HCT116 (cell line): Measurements from ENCODE around the gene MTO1. TPM values are rescaled to one million over a fixed set of nuclear protein-coding genes. Genes with fewer than 3 reads are reported as not detected.

Source experiments
- ATAC-seq: fragments of 200-7000 bp; cut with Tn5 transposase; 2 replicates; pipeline ENCODE4 v1.9.1; 2020; ENCODE audit warnings: mild to moderate bottlenecking, moderate library complexity
- BruUV-seq: library from RNA; stranded (reverse); fragments of 400-500 nt; replicated peaks from 2 replicates; lab custom pipeline; 2021; lab: Mats Ljungman, UMichigan
- CTCF ChIA-PET: fragments of 300-600 bp; sonication (Branson Sonifier 250); formaldehyde crosslinking; loops from one replicate; lab custom pipeline; 2021; ENCODE audit warnings: antibody characterized with exemption; lab: Charles Lee
- POLR2A ChIA-PET: fragments of 300-600, 350-600 bp; sonication (Branson Sonifier 250); formaldehyde crosslinking; loops from one replicate; lab custom pipeline; 2021; ENCODE audit warnings: antibody characterized with exemption; lab: Charles Lee
- RAD21 ChIA-PET, 2 experiments: fragments of 300-600 bp; sonication (Branson Sonifier 250); formaldehyde crosslinking; loops; one replicate each; lab custom pipeline; 2023; ENCODE audit warnings: low total read pairs in 2 of 2; ENCODE audit not compliant: uncharacterized antibody in 2 of 2, unreplicated experiment in 2 of 2, low non-redundant PET in 1 of 2; lab: Charles Lee
- DNase-seq: peaks from one replicate; pipeline ENCODE4 v3.0.0-alpha.2; 2010; ENCODE audit warnings: low read depth, low spot score
- H2AFZ ChIP-seq: fragments of 200-600 bp; shearing (Covaris generic), sonication (generic); 2 replicates; pipeline ENCODE4 v1.6.1; 2017; ENCODE audit warnings: low read depth, mixed run types, mixed read lengths, antibody characterized with exemption, low read length; ENCODE audit not compliant: poor library complexity, severe bottlenecking
- H3K27ac ChIP-seq: 2 replicates; pipeline ENCODE4 v1.5.1; 2012; ENCODE audit warnings: low read depth, low read length
- H3K27me3 ChIP-seq: fragments of 200-600 bp; sonication (generic); 2 replicates; pipeline ENCODE4 v1.6.1; 2016; ENCODE audit warnings: mixed run types, low read length, mixed read lengths; ENCODE audit not compliant: insufficient read depth
- H3K36me3 ChIP-seq, 2 experiments: fragments of 200-500 bp in 1 of 2; fragments of 200-600 bp in 1 of 2; sonication (Bioruptor generic) in 1 of 2; sonication (generic) in 1 of 2; 2 replicates each; pipeline versions ENCODE4 v1.5.1 to v1.6.1; 2014 to 2016; ENCODE audit warnings: low read length in 2 of 2, inconsistent platforms in 1 of 2, mixed read lengths in 1 of 2, mixed run types in 1 of 2; ENCODE audit not compliant: insufficient read depth in 2 of 2, control insufficient read depth in 1 of 2
- H3K4me1 ChIP-seq, 2 experiments: fragments of 200-600 bp in 1 of 2; sonication (generic) in 1 of 2; 2 replicates each; pipeline versions ENCODE4 v1.5.1 to v1.6.1; 2012 to 2017; ENCODE audit warnings: low read length in 2 of 2, inconsistent platforms in 1 of 2, mild to moderate bottlenecking in 1 of 2, mixed read lengths in 1 of 2, mixed run types in 1 of 2, moderate library complexity in 1 of 2; ENCODE audit not compliant: insufficient read depth in 2 of 2, control insufficient read depth in 1 of 2
- H3K4me2 ChIP-seq: fragments of 200-600 bp; sonication (generic); 2 replicates; pipeline ENCODE4 v1.6.1; 2017; ENCODE audit warnings: mixed run types, low read length, mixed read lengths
- H3K4me3 ChIP-seq, 2 experiments: fragments of 200-600 bp in 1 of 2; sonication (generic) in 1 of 2; replicated peaks in 1 of 2; 2 replicates each; pipeline ENCODE4 v1.5.1; 2011 to 2016; ENCODE audit warnings: low read length in 2 of 2, control low read depth in 1 of 2, low read depth in 1 of 2, mild to moderate bottlenecking in 1 of 2, mixed read lengths in 1 of 2, mixed run types in 1 of 2
- H3K79me2 ChIP-seq: fragments of 200-600 bp; sonication (generic); 2 replicates; pipeline ENCODE4 v1.6.1; 2017; ENCODE audit warnings: mild to moderate bottlenecking, mixed run types, low read length, moderate library complexity, mixed read lengths; ENCODE audit not compliant: insufficient read depth
- H3K9ac ChIP-seq: fragments of 200-600 bp; sonication (generic); 2 replicates; pipeline ENCODE4 v1.6.1; 2016; ENCODE audit warnings: low read length, mixed read lengths
- H3K9me2 ChIP-seq: fragments of 200-600 bp; sonication (generic), shearing (Covaris generic); 2 replicates; pipeline ENCODE4 v1.6.1; 2017; ENCODE audit warnings: mixed run types, mild to moderate bottlenecking, moderate library complexity; ENCODE audit not compliant: insufficient read depth
- H3K9me3 ChIP-seq, 2 experiments: fragments of 200-500 bp in 1 of 2; fragments of 200-600 bp in 1 of 2; sonication (Bioruptor generic) in 1 of 2; sonication (generic) in 1 of 2; 2 replicates each; pipeline ENCODE4 v1.6.1; 2014 to 2017; ENCODE audit warnings: low read length in 2 of 2, mixed read lengths in 2 of 2, inconsistent platforms in 1 of 2, low read depth in 1 of 2, mild to moderate bottlenecking in 1 of 2, mixed run types in 1 of 2, moderate library complexity in 1 of 2; ENCODE audit not compliant: control insufficient read depth in 1 of 2, insufficient read depth in 1 of 2
- H4K20me1 ChIP-seq: fragments of 200-600 bp; sonication (generic), shearing (Covaris generic); 2 replicates; pipeline ENCODE4 v1.6.1; 2017; ENCODE audit warnings: mixed run types, mild to moderate bottlenecking, moderate library complexity; ENCODE audit not compliant: insufficient read depth
- ATF3 ChIP-seq: IDR thresholded peaks from 2 replicates; pipeline ENCODE4 v1.6.1; 2012
- CBX3 ChIP-seq: IDR thresholded peaks from 2 replicates; pipeline ENCODE4 v1.6.1; 2012; ENCODE audit warnings: low read depth
- CTCF ChIP-seq, 3 experiments: fragments of 200-600 bp in 1 of 3; sonication (generic) in 1 of 3; IDR thresholded peaks in 2 of 3; conservative IDR thresholded peaks in 1 of 3; 2 replicates each; pipeline ENCODE4 v1.5.1; 2012 to 2017; ENCODE audit warnings: low read depth in 2 of 3, low read length in 2 of 3, antibody characterized with exemption in 1 of 3, borderline replicate concordance in 1 of 3, control low read depth in 1 of 3, mild to moderate bottlenecking in 1 of 3, mixed read lengths in 1 of 3, mixed run types in 1 of 3, moderate library complexity in 1 of 3; ENCODE audit not compliant: insufficient read depth in 1 of 3
- EZH2 ChIP-seq: fragments of 200-600 bp; sonication (generic); IDR thresholded peaks from 2 replicates; pipeline ENCODE4 v1.6.1; 2017; ENCODE audit warnings: antibody characterized with exemption, mixed run types
- EZH2phosphoT487 ChIP-seq: fragments of 200-600 bp; IDR thresholded peaks from 2 replicates; pipeline ENCODE4 v1.6.1; 2018; ENCODE audit warnings: antibody characterized with exemption, borderline replicate concordance
- MAX ChIP-seq: IDR thresholded peaks from 2 replicates; pipeline ENCODE4 v1.6.1; 2012
- REST ChIP-seq: IDR thresholded peaks from 2 replicates; pipeline ENCODE4 v1.6.1; 2012; ENCODE audit warnings: low read depth
- SIN3A ChIP-seq: IDR thresholded peaks from 2 replicates; pipeline ENCODE4 v1.6.1; 2012; ENCODE audit warnings: low read depth
- SP1 ChIP-seq: IDR thresholded peaks from 2 replicates; pipeline ENCODE4 v1.6.1; 2012; ENCODE audit warnings: low read depth
- SRF ChIP-seq: IDR thresholded peaks from 2 replicates; pipeline ENCODE4 v1.6.1; 2012; ENCODE audit warnings: low read depth
- TCF7L2 ChIP-seq: IDR thresholded peaks from 2 replicates; pipeline ENCODE4 v1.7.0; 2011; ENCODE audit warnings: borderline replicate concordance, inconsistent platforms; ENCODE audit not compliant: insufficient read depth, insufficient read length; ENCODE audit errors: extremely low read depth
- ZFX ChIP-seq: fragments of 450-650 bp; IDR thresholded peaks from 2 replicates; pipeline ENCODE4 v1.6.1; 2017
- ZNF274 ChIP-seq: fragments of 200-500 bp; sonication (Bioruptor generic); IDR thresholded peaks from 2 replicates; pipeline ENCODE4 v1.6.1; 2014; ENCODE audit warnings: mild to moderate bottlenecking, low read depth, low read length, inconsistent platforms
- intact Hi-C: fragments of 100-400 bp; cut with micrococcal nuclease; formaldehyde crosslinking; loops from 2 replicates; pipeline ENCODE4 v1.10.0; 2022
- total RNA-seq: library from RNA; stranded (reverse); gene quantifications from one replicate; pipeline ENCODE4 v1.2.1, GENCODE V29; 2021; ENCODE audit not compliant: unreplicated experiment

MTO1 gene
- total RNA-seq, 1 experiment from 2014 or later = 40.1 TPM

GRCh38 chr6:73511796-73512195 lies 50.3 kb downstream of the MTO1 start:
- Histone ChIP-seq H3K4me1 (peaks cover 1 to 23% of the 10 kb centered on the region in 2 experiments; a peak in 3 of 4 replicates), H3K27me3 (no peaks in the 10 kb centered on the region), H3K9ac (no peak overlapping the region), H4K20me1 (peaks cover 13% of the 10 kb centered on the region; the same call in 1 of the 2 replicates), H3K9me2 (no peaks in the 10 kb centered on the region), H2AFZ (no peak overlapping the region), H3K27ac (no peak overlapping the region), H3K4me2 (no peak overlapping the region), H3K79me2 (no peaks in the 10 kb centered on the region), H3K9me3 (no peaks in the 10 kb centered on the region), H3K4me3 (no peak overlapping the region), H3K36me3 (peaks cover under 1 to 4% of the 10 kb centered on the region in 2 experiments; a peak in 3 of 4 replicates)
- TF ChIP-seq REST = no peak
- TF ChIP-seq SRF = no peak
- no peak for TF ChIP-seq CTCF (IDR thresholded peaks at IDR 0.05 in 2 of 3, conservative IDR thresholded peaks at IDR 0.05 in 1 of 3; ENCODE audit: borderline replicate concordance in 1 of 3, insufficient read depth in 1 of 3, low read depth in 2 of 3, low read length in 2 of 3)
- TF ChIP-seq SP1 = no peak
- no peak for TF ChIP-seq SIN3A
- no peak for TF ChIP-seq ZFX
- no peak for TF ChIP-seq TCF7L2
- TF ChIP-seq EZH2phosphoT487 = no peak
- no peak for TF ChIP-seq EZH2
- no peak for TF ChIP-seq CBX3
- TF ChIP-seq ATF3 = no peak
- no peak for TF ChIP-seq ZNF274
- no peak for TF ChIP-seq MAX
- CTCF ChIA-PET = no interaction called here
- BruUV-seq = no TSS peak
- POLR2A ChIA-PET = interaction anchor here (1.0 to 4.1 kb wide), 4 partner anchors 10 to 142 kb away, joined by 3 to 26 read pairs (median 20); partner anchors contain the start of gene SLC17A5
- no peak for DNase-seq
- RAD21 ChIA-PET = no interaction called here
- intact Hi-C loops = no loop called here
- ATAC-seq = no peak
